ENCODE data around the gene PJA2.

DNA sequence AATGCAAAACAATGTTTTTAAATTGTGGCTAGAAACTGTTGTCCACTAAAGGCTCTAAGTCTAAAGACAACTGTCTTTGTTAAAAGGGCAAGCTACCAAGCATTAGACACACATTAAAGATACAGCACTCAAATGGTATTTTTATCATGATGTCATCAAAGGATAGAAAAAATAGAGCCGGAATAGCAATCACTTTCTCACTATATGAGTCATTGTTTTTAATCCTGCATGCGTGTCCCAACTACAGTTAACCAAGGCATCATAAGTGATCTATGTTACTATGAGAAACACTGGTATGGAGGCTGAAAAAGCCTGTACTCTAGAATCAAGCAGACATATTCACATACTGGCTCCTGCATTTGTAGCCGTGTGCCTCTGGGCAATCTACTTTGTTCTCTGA is 1.9 kb upstream of the PJA2 start:
- no peak for TF ChIP-seq GATA2 (IDR thresholded peaks at IDR 0.05; ENCODE audit: low read depth, low read length)
- TF ChIP-seq GATA3 (IDR thresholded peaks at IDR 0.05; ENCODE audit: low read depth, low read length) = no peak

Data from SH-SY5Y (cell line).